ENCODE data around the gene ACAN.

DNA sequence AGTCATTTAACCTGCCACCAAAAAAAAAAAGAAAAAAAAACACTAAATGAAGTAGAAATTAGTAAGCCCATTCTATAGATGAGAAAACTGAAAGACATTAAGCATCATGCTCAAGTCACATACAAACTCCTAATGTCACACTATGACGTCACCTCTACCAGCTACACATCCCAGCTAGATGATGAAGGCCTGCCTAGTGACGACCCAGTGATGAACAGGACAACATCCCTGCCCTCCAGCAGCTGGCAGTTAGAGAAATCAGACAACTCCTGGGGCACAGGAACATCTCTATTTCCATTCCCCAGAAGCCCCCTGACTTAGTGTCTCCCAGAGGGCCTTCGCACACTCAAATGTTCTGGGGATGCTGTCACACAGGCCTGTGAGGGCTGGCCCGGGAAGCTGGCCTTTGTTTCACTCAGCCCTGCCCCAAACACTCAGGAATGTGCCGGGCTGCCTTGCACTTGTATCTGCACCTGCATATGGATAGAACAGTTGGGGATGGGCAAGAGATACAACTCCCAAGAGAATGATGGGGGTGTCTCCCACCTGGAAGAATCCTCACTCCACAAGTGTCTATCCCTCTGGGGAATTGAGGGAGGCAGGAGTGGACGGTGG lies 99.1 kb downstream of the ACAN start:
- TF ChIP-seq POLR2A (IDR thresholded peaks at IDR 0.05; ENCODE audit: low read depth, low read length) (no peak), POLR2AphosphoS5 (IDR thresholded peaks at IDR 0.05; ENCODE audit: low read depth, low read length) (no peak)

All from GM12892 (cell line).